ENCODE data around the gene NUP214.

DNA sequence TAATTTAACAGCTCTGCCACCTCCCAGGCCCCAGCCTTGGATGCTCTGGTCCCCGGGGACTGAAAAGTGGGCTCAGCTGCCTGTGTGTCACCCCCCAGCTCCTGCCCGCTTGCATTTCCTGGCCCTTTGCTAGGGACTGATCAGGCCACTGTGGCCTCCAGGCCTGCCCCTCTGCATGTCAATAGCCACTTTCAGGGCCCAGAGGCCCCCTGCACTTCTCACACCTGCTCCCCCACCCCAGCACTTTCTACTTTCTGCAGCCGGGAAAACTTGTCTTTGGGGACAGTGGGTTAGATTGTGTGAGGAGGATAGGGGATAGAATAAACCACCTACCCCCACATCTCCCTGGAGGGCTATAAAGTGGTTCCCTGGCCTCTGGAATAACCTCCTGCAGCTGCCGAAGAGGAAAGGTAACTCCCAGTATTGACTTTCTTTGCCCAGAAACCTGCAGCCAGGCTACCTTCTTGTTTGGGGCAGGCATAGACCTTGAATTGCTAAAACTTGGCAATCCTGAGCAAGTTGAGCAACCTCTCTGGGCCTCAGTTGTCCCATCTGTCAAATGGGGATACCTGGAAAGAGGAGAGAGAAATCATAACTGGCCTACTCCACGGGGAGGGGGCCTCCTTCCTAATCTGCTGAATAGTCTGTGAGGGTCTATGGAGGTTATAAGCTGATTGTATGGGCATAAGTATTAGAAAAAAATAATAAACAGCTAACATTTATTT is 21.2 kb upstream of the NUP214 start:
- TF ChIP-seq TCF7L2 (IDR thresholded peaks at IDR 0.05; ENCODE audit: low read depth, low read length), result no peak
- TF ChIP-seq POLR2AphosphoS5 (IDR thresholded peaks at IDR 0.05; ENCODE audit: low read depth, low read length), result no peak
- TF ChIP-seq, protein P1, sequence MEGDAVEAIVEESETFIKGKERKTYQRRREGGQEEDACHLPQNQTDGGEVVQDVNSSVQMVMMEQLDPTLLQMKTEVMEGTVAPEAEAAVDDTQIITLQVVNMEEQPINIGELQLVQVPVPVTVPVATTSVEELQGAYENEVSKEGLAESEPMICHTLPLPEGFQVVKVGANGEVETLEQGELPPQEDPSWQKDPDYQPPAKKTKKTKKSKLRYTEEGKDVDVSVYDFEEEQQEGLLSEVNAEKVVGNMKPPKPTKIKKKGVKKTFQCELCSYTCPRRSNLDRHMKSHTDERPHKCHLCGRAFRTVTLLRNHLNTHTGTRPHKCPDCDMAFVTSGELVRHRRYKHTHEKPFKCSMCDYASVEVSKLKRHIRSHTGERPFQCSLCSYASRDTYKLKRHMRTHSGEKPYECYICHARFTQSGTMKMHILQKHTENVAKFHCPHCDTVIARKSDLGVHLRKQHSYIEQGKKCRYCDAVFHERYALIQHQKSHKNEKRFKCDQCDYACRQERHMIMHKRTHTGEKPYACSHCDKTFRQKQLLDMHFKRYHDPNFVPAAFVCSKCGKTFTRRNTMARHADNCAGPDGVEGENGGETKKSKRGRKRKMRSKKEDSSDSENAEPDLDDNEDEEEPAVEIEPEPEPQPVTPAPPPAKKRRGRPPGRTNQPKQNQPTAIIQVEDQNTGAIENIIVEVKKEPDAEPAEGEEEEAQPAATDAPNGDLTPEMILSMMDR (IDR thresholded peaks at IDR 0.05), result no peak
- TF ChIP-seq, protein P2, sequence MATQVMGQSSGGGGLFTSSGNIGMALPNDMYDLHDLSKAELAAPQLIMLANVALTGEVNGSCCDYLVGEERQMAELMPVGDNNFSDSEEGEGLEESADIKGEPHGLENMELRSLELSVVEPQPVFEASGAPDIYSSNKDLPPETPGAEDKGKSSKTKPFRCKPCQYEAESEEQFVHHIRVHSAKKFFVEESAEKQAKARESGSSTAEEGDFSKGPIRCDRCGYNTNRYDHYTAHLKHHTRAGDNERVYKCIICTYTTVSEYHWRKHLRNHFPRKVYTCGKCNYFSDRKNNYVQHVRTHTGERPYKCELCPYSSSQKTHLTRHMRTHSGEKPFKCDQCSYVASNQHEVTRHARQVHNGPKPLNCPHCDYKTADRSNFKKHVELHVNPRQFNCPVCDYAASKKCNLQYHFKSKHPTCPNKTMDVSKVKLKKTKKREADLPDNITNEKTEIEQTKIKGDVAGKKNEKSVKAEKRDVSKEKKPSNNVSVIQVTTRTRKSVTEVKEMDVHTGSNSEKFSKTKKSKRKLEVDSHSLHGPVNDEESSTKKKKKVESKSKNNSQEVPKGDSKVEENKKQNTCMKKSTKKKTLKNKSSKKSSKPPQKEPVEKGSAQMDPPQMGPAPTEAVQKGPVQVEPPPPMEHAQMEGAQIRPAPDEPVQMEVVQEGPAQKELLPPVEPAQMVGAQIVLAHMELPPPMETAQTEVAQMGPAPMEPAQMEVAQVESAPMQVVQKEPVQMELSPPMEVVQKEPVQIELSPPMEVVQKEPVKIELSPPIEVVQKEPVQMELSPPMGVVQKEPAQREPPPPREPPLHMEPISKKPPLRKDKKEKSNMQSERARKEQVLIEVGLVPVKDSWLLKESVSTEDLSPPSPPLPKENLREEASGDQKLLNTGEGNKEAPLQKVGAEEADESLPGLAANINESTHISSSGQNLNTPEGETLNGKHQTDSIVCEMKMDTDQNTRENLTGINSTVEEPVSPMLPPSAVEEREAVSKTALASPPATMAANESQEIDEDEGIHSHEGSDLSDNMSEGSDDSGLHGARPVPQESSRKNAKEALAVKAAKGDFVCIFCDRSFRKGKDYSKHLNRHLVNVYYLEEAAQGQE (IDR thresholded peaks at IDR 0.05; ENCODE audit: insufficient read depth in 1 of 2, low read depth in 2 of 2, low read length in 1 of 2), result no peak
- TF ChIP-seq SIN3A (IDR thresholded peaks at IDR 0.05; ENCODE audit: borderline replicate concordance, insufficient read depth, low read depth, low read length), result no peak

Measured in Panc1 (cell line).